ENCODE data around the gene NQO2.

GRCh38 chr6:2967936-2968335 is 31.8 kb upstream of the NQO2 start:
- no peak for TF ChIP-seq MAX (IDR thresholded peaks at IDR 0.05; ENCODE audit: low read depth, low read length)
- no peak for TF ChIP-seq POLR2A (IDR thresholded peaks at IDR 0.05; ENCODE audit: extremely low read depth, insufficient read length)
